HEK293 (cell line): ENCODE data around the gene ADAMTSL4.

ENCODE experiments used
- CTCF ChIA-PET: fragments of 350-600 bp; formaldehyde crosslinking; extraction: SDS; loops from one replicate; lab custom pipeline; 2021; ENCODE audit warnings: antibody characterized with exemption; lab: Yijun Ruan, JAX
- POLR2A ChIA-PET: fragments of 300-600 bp; formaldehyde crosslinking; extraction: SDS; loops from one replicate; lab custom pipeline; 2020; ENCODE audit warnings: antibody characterized with exemption, inconsistent platforms; lab: Yijun Ruan, JAX
- H3K27ac ChIP-seq: fragments of 200-500 bp; sonication (Bioruptor generic); 2 replicates; pipeline ENCODE4 v1.5.1; 2014; ENCODE audit warnings: low read depth, low read length, control low read depth, inconsistent platforms; ENCODE audit errors: extremely low read depth
- H3K36me3 ChIP-seq, 2 experiments: fragments of 200-500 bp in 1 of 2; sonication (Bioruptor generic) in 1 of 2; 1 replicate in 1 of 2; 2 replicates in 1 of 2; pipeline ENCODE4 v1.5.1; 2014 to 2017; ENCODE audit warnings: inconsistent platforms in 2 of 2, low read length in 2 of 2; ENCODE audit not compliant: control insufficient read depth in 2 of 2, insufficient read depth in 1 of 2
- H3K4me1 ChIP-seq: fragments of 200-500 bp; sonication (Bioruptor generic); 2 replicates; pipeline ENCODE4 v1.5.1; 2014; ENCODE audit warnings: mild to moderate bottlenecking, low read length, inconsistent platforms; ENCODE audit not compliant: control insufficient read depth, insufficient read depth
- H3K4me3 ChIP-seq: 2 replicates; pipeline ENCODE4 v1.5.1; 2011; ENCODE audit warnings: low read depth, mild to moderate bottlenecking, control low read depth, low read length, moderate library complexity
- H3K9me3 ChIP-seq: fragments of 200-500 bp; sonication (Bioruptor generic); 2 replicates; pipeline ENCODE4 v1.5.1; 2014; ENCODE audit warnings: low read depth, low read length, inconsistent platforms; ENCODE audit not compliant: control insufficient read depth, insufficient read depth
- KLF1 ChIP-seq: fragments of 450-650 bp; formaldehyde crosslinking; IDR thresholded peaks from 2 replicates; pipeline ENCODE4 v1.5.1; 2016; ENCODE audit warnings: missing biosample characterization, missing genetic modification characterization
- KLF16 ChIP-seq: fragments of 450-650 bp; formaldehyde crosslinking; IDR thresholded peaks from 2 replicates; pipeline ENCODE4 v1.5.1; 2017; ENCODE audit warnings: missing biosample characterization, missing genetic modification characterization
- MYNN ChIP-seq: fragments of 450-650 bp; formaldehyde crosslinking; IDR thresholded peaks from 2 replicates; pipeline ENCODE4 v1.5.1; 2016; ENCODE audit warnings: missing biosample characterization, missing genetic modification characterization, borderline replicate concordance
- OSR2 ChIP-seq: fragments of 450-650 bp; formaldehyde crosslinking; IDR thresholded peaks from 2 replicates; pipeline ENCODE4 v1.5.1; 2016; ENCODE audit warnings: missing biosample characterization, missing genetic modification characterization
- PBX3 ChIP-seq: sonication (generic); formaldehyde crosslinking; IDR thresholded peaks from 2 replicates; pipeline ENCODE4 v1.8.1; 2022; ENCODE audit warnings: mild to moderate bottlenecking, moderate library complexity, missing genetic modification reagents
- PRDM10 ChIP-seq: fragments of 450-650 bp; formaldehyde crosslinking; IDR thresholded peaks from 2 replicates; pipeline ENCODE4 v1.5.1; 2016; ENCODE audit warnings: missing biosample characterization, missing genetic modification characterization
- TSHZ1 ChIP-seq: fragments of 450-650 bp; formaldehyde crosslinking; IDR thresholded peaks from 2 replicates; pipeline ENCODE4 v1.5.1; 2016; ENCODE audit warnings: missing biosample characterization, missing genetic modification characterization, borderline replicate concordance
- ZFP41 ChIP-seq: fragments of 450-650 bp; formaldehyde crosslinking; IDR thresholded peaks from 2 replicates; pipeline ENCODE4 v1.5.1; 2016; ENCODE audit warnings: missing biosample characterization, missing genetic modification characterization, borderline replicate concordance
- ZIC2 ChIP-seq: fragments of 450-650 bp; formaldehyde crosslinking; IDR thresholded peaks from 2 replicates; pipeline ENCODE4 v1.5.1; 2016; ENCODE audit warnings: missing biosample characterization, missing genetic modification characterization
- ZNF140 ChIP-seq: fragments of 450-650 bp; formaldehyde crosslinking; IDR thresholded peaks from 2 replicates; pipeline ENCODE4 v1.5.1; 2016; ENCODE audit warnings: missing biosample characterization, missing genetic modification characterization
- ZNF202 ChIP-seq: fragments of 450-650 bp; formaldehyde crosslinking; IDR thresholded peaks from 2 replicates; pipeline ENCODE4 v1.5.1; 2016; ENCODE audit warnings: missing biosample characterization, missing genetic modification characterization, borderline replicate concordance
- ZNF239 ChIP-seq: fragments of 450-650 bp; formaldehyde crosslinking; IDR thresholded peaks from 2 replicates; pipeline ENCODE4 v1.5.1; 2016; ENCODE audit warnings: missing biosample characterization, missing genetic modification characterization
- ZNF311 ChIP-seq: fragments of 450-650 bp; formaldehyde crosslinking; IDR thresholded peaks from 2 replicates; pipeline ENCODE4 v1.5.1; 2017; ENCODE audit warnings: missing biosample characterization, missing genetic modification characterization, borderline replicate concordance
- ZNF350 ChIP-seq: fragments of 450-650 bp; formaldehyde crosslinking; IDR thresholded peaks from 2 replicates; pipeline ENCODE4 v1.5.0; 2017; ENCODE audit warnings: missing biosample characterization, mild to moderate bottlenecking, missing genetic modification characterization
- ZNF394 ChIP-seq: fragments of 450-650 bp; formaldehyde crosslinking; IDR thresholded peaks from 2 replicates; pipeline ENCODE4 v1.5.1; 2016; ENCODE audit warnings: missing biosample characterization, missing genetic modification characterization, mild to moderate bottlenecking, moderate library complexity, borderline replicate concordance
- ZNF416 ChIP-seq: fragments of 450-650 bp; formaldehyde crosslinking; IDR thresholded peaks from 2 replicates; pipeline ENCODE4 v1.5.1; 2016; ENCODE audit warnings: missing biosample characterization, missing genetic modification characterization
- ZNF530 ChIP-seq: fragments of 450-650 bp; formaldehyde crosslinking; IDR thresholded peaks from 2 replicates; pipeline ENCODE4 v1.5.1; 2016; ENCODE audit warnings: low read depth, missing biosample characterization, missing genetic modification characterization
- ZNF558 ChIP-seq: fragments of 450-650 bp; formaldehyde crosslinking; IDR thresholded peaks from 2 replicates; pipeline ENCODE4 v1.5.1; 2016; ENCODE audit warnings: missing biosample characterization, missing genetic modification characterization
- ZNF600 ChIP-seq: fragments of 450-650 bp; formaldehyde crosslinking; IDR thresholded peaks from 2 replicates; pipeline ENCODE4 v1.5.1; 2016; ENCODE audit warnings: missing biosample characterization, missing genetic modification characterization
- ZNF837 ChIP-seq: fragments of 450-650 bp; formaldehyde crosslinking; IDR thresholded peaks from 2 replicates; pipeline ENCODE4 v1.5.1; 2016; ENCODE audit warnings: missing biosample characterization, missing genetic modification characterization
- TF ChIP-seq, protein P1 (sequence below): fragments of 450-650 bp; formaldehyde crosslinking; IDR thresholded peaks from 2 replicates; pipeline ENCODE4 v1.5.1; 2016; ENCODE audit warnings: missing biosample characterization, missing genetic modification characterization
- TF ChIP-seq, protein P2 (sequence below): fragments of 450-650 bp; formaldehyde crosslinking; IDR thresholded peaks from 2 replicates; pipeline ENCODE4 v1.5.1; 2017; ENCODE audit warnings: missing biosample characterization, missing genetic modification characterization

Gene ADAMTSL4

GRCh38 chr1:150557065-150557600, 7.9 kb downstream of the ADAMTSL4 start (continued):
- no peak for TF ChIP-seq TSHZ1
- no peak for TF ChIP-seq MYNN (tag by site-specific recombination)
- no peak for TF ChIP-seq ZNF239 (tag by site-specific recombination)
- no peak for TF ChIP-seq ZNF530
- no peak for TF ChIP-seq ZNF558 (tag by site-specific recombination)

- Histone ChIP-seq H3K9me3 (no peaks in the 10 kb centered on the region), H3K36me3 (peaks cover 0 to 6% of the 10 kb centered on the region in 2 experiments; a peak in 1 of 3 replicates), H3K27ac (no peak overlapping the region), H3K4me3 (no peak overlapping the region), H3K4me1 (peaks cover 7% of the 10 kb centered on the region)
- TF ChIP-seq, protein P1, sequence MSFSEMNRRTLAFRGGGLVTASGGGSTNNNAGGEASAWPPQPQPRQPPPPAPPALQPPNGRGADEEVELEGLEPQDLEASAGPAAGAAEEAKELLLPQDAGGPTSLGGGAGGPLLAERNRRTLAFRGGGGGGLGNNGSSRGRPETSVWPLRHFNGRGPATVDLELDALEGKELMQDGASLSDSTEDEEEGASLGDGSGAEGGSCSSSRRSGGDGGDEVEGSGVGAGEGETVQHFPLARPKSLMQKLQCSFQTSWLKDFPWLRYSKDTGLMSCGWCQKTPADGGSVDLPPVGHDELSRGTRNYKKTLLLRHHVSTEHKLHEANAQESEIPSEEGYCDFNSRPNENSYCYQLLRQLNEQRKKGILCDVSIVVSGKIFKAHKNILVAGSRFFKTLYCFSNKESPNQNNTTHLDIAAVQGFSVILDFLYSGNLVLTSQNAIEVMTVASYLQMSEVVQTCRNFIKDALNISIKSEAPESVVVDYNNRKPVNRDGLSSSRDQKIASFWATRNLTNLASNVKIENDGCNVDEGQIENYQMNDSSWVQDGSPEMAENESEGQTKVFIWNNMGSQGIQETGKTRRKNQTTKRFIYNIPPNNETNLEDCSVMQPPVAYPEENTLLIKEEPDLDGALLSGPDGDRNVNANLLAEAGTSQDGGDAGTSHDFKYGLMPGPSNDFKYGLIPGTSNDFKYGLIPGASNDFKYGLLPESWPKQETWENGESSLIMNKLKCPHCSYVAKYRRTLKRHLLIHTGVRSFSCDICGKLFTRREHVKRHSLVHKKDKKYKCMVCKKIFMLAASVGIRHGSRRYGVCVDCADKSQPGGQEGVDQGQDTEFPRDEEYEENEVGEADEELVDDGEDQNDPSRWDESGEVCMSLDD (tag by site-specific recombination): no peak
- TF ChIP-seq ZNF140 (tag by site-specific recombination) (no peak), ZNF394 (no peak), ZIC2 (no peak), OSR2 (tag by site-specific recombination) (no peak), ZNF600 (tag by site-specific recombination) (no peak), KLF1 (tag by site-specific recombination) (no peak), ZFP41 (tag by site-specific recombination) (no peak), PRDM10 (no peak), MYNN (tag by site-specific recombination) (no peak), ZNF311 (no peak), PBX3 (CRISPR knock-in tag) (no peak), ZNF416 (tag by site-specific recombination) (no peak), ZNF202 (tag by site-specific recombination) (no peak), KLF16 (tag by site-specific recombination) (no peak), ZNF837 (tag by site-specific recombination) (no peak), ZNF350 (no peak)
- TF ChIP-seq, protein P2, sequence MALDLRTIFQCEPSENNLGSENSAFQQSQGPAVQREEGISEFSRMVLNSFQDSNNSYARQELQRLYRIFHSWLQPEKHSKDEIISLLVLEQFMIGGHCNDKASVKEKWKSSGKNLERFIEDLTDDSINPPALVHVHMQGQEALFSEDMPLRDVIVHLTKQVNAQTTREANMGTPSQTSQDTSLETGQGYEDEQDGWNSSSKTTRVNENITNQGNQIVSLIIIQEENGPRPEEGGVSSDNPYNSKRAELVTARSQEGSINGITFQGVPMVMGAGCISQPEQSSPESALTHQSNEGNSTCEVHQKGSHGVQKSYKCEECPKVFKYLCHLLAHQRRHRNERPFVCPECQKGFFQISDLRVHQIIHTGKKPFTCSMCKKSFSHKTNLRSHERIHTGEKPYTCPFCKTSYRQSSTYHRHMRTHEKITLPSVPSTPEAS: no peak
- POLR2A ChIA-PET: interaction anchor here (8.8 kb wide), 1 partner anchor 16 kb away, joined by 272 read pairs; the partner anchor contains the start of gene MCL1
- CTCF ChIA-PET: interaction anchor here (1.0 to 5.0 kb wide), 4 partner anchors 10 to 255 kb away, joined by 3 to 135 read pairs (median 64); partner anchors contain the start of genes ADAMTSL4 and MCL1
Observed at GRCh38 chr1:150557813-150558212, 8.6 kb downstream of the ADAMTSL4 start.
